GM18526 (cell line): Measurements from ENCODE around the gene CLK2.

ENCODE experiments used
- POLR2A ChIP-seq: IDR thresholded peaks from 3 replicates; pipeline ENCODE4 v1.6.1; 2011; ENCODE audit not compliant: insufficient read length; ENCODE audit errors: extremely low read depth

The CLK2 gene

DNA sequence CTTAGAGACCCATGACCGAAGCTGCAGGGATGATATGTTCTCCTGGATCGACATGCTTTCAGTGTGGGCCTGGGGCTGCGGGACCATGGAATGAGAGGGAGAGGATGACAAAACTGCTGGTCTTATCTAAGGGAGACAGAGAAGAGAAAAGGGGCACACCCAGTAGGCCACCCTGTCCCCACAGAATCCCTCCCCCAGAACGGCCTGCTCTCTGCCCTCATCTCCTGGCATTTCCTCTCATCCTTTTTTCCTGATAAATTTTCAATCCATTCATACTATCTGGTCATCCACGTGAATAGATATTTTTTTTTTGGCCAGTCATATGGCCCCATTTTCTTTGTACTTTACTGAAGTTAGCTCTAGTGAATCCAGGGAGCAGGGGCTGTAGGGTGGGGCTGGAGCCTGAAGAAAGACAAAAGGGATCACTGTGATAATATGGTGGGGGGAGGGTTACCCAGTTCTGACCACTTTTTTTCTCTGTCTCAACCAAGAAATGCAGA, 28.1 kb upstream of the CLK2 start, which contains the start of gene PKLR:
TSS of gene PKLR (minus strand) at position 97 of the 500 bp plus-strand sequence. CDS start at position 54, 43 bp downstream.
- no peak for TF ChIP-seq POLR2A

- no peak for TF ChIP-seq POLR2A
Observed at GRCh38 chr1:155300553-155301329, 27.4 kb upstream of the CLK2 start.

DNA sequence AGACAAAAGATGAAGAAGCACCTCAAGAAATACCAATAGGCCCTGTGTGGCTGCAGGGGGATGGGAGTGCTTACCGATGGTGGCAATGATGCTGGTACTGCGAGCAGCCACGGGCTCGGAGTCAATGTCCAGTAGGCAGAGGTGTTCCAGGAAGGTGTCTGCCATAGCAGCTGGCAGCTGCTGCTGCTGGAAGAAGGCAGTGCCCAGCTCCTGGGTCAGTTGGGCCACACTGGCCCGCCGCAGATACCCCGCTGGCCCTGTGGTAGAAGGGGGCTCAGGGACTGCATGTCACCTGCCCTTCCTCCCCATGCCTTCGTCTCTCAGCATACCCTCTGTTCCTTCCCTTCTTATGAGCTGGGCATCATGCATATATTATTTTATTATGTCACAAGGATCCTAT, 26.7 kb upstream of the CLK2 start:
- no peak for TF ChIP-seq POLR2A

DNA sequence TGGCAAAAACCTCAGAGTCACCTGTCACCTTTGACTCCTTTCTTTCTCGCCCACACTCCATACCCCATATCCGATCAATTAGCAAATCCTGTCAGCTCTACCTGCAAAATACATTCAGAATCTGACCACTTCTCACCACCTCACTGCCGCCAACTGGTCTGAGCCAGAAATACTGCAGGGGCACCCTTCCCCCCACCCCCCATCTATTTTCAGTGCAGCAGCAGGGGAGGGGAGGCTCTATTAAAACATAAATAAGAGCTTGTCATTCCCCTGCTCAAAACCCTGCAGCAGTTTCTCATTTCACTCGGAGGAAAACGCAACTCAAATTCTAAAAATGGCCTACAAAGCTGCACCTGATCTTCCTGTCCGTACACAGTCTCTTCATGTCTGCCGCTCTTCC, 24.1 kb upstream of the CLK2 start:
- TF ChIP-seq POLR2A = no peak

GRCh38 chr1:155296661-155297060, 23.4 kb upstream of the CLK2 start:
- TF ChIP-seq POLR2A = no peak

GRCh38 chr1:155295942-155296267, 22.6 kb upstream of the CLK2 start:
- no peak for TF ChIP-seq POLR2A

DNA sequence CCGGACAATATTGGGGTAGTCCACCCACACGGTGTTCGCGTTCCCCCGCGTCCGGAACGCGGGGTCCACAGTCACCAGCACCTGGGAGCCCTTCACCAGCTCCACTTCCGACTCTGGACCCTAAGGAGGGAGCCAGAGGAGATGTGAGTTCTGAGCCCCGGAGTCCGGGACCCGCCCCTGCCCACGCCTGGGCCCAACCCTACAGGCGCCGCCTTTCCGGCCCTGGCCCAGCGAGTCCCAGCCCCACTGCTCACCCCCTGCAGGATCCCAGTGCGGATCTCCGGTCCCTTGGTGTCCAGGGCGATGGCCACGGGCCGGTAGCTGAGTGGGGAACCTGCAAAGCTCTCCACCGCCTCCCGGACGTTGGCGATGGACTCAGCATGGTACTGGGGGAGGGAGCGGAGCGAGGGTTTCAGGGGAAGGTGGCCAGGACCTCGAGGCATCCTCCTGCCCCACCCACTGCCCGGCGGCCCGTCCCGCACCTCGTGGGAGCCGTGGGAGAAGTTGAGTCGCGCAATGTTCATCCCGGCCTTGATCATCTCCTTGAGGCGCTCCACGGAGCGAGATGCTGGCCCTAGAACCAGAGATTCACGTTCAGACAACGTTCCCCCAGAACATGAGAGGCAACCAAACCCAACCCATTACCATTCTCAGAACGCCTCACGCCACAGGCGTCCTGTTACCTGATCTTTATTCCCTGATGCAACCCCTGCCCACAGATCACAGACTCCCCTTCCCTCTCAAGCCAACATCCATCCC, 22.1 kb upstream of the CLK2 start:
- no peak for TF ChIP-seq POLR2A

GRCh38 chr1:155294520-155295182, 21.3 kb upstream of the CLK2 start:
- TF ChIP-seq POLR2A = no peak

DNA sequence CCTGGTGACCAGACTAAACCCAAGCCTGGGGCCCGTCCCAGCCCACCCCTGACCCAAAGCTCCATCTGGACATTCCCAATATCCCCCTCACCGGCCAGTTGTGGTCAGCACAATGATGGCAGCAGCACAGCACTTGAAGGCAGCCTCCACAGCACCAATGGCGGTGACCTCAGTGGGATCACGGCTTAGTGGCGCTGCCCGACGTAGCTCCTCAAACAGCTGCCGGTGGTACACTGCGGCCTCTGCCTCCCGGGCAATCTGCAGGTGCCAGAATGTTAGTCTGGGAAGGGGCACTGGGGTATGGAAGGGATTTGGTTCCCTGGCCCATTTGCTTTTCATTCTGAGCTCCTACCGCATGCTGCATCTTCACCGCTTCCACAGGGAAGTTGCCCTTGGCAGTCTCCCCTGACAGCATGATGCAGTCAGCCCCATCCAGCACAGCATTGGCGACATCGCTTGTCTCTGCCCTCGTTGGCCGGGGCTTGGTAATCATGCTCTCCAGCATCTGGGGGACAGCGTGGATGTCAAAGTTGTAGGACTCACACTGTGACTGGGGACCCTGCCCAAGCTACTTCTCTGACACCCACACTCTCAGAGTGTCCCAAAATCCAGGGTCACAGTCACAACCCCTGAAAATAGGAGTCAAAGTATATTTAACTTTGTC, 19.9 kb upstream of the CLK2 start:
- TF ChIP-seq POLR2A = no peak

DNA sequence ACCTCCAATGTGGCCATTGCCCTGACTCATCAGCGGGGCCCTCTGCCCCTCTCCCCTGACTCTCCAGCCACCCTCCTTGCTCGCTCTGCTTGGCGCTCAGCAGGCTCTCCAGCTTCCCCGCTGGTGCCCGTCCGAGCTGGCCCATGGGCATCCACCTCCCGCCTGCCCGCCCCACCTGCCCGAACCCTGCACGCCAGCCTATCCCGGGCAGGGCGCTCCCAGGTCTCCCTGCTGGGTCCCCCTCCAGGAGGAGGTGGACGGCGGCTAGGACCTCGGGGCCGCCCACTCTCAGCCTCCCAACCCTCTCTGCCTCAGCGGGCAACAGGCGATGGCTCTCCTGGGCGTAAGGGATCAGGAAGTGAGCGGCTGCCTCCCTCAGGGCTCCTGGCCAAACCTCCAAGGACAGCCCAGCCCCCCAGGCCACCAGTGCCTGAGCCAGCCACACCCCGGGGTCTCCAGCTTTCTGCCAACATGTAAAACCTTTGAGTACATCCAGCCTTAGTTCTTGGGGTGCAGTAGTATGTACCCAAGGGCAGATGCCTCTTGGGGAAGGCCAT, 14.8 kb upstream of the CLK2 start:
- no peak for TF ChIP-seq POLR2A

DNA sequence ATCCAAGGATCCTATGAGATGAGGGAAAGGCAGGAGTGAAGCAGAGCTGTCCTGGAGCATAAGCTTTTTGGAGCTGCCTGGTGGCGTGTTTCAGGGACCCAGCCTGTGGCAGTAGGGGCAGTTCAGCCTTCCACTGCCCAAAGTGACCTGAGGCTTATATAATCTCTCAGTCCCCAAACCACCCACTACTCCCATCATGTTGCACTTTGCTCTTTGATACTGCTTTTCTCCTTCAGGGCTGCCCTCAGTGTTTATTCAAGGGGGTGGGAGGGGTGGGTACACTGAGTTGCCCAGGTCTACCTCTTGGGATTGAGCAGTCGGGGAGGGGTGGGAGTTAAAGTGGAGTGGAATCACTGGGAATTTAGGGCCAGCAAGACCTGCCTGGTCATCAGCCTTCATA, 13.2 kb upstream of the CLK2 start:
- no peak for TF ChIP-seq POLR2A

DNA sequence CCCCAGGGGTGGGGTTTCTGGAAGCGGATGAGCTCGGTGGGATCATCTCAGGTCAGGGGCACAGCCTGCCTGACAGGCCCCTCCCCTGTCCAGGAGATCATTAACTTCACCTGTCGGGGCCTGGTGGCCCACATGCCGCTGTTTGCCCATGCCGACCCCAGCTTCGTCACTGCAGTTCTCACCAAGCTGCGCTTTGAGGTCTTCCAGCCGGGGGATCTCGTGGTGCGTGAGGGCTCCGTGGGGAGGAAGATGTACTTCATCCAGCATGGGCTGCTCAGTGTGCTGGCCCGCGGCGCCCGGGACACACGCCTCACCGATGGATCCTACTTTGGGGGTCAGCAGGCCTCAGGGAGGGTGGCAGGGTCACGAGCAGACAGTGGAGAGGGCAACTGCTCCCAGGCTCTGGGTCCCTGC, 12.3 kb upstream of the CLK2 start:
- no peak for TF ChIP-seq POLR2A

DNA sequence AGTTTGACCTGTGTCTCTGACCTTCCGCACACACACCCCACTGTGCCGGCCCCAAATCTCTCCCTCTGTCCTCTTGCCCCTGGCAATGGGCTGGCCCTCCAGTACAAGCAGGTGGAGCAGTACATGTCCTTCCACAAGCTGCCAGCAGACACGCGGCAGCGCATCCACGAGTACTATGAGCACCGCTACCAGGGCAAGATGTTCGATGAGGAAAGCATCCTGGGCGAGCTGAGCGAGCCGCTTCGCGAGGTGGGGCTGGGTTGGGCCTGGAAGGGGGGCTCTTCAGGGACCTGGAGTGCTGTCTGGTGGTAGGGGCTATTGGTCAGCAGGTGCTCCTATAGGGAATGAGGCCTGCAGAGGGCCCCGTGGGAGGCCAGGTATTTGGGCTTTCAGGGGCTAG, 11.8 kb upstream of the CLK2 start:
- TF ChIP-seq POLR2A = no peak

- no peak for TF ChIP-seq POLR2A
Observed at GRCh38 chr1:155284476-155284875, 11.2 kb upstream of the CLK2 start.

DNA sequence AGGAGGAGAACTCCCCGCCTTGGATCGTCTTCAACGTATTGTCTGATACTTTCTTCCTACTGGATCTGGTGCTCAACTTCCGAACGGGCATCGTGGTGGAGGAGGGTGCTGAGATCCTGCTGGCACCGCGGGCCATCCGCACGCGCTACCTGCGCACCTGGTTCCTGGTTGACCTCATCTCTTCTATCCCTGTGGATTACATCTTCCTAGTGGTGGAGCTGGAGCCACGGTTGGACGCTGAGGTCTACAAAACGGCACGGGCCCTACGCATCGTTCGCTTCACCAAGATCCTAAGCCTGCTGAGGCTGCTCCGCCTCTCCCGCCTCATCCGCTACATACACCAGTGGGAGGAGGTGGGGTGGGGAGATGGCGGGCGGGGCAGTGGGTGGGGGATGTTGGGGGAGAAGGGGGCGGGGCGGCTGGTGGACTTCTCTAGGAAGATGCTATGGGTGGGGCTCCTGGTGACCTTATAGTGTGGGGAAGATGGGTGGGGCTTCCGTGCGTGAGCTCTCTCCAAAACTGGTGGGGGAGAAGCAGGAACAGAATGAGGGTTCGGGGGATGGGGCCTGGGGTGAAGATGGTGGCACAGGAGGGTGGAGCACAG, 9.3 kb upstream of the CLK2 start:
- no peak for TF ChIP-seq POLR2A

DNA sequence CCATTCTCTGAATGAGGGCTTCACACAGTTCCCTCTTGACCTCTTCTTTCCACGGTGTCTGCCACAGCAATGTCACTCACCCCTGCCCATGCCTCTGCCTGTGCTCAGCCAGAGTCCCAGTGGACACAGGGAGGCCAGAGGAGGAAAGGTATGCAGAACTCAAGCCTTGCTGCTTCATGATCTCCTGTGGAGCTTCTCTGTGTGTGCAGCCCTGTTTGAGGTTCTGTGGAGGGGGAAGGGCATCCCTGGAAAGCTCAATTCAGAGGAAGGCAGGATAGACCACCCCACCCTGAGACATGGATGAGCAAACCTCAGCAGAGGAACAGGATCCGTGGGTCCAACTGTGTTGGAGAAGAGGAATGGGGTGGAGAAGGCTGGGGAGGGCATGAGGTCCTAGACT, 6.0 kb upstream of the CLK2 start:
- no peak for TF ChIP-seq POLR2A
